Measurements from ENCODE around the gene CHD8.

CHD8 gene

DNA sequence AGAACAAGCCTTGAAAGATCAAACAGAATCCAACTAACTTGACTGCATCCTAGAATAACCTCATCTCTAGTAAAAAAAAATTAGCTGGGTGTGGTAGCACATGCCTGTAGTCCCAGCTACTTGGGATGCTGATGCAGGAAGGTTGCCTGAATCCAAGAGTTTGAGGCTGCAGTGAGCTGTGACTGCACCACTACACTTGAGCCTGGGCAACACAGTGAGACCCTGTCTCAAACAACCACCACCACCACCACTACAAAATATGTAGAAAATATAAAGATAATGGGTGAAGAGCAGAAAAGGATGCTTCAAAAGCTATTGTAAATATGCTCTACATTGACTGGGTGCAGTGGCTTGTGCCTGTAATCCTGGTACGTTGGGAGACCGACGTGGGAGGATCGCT, 99.4 kb downstream of the CHD8 start:
- peaks cover 3% of the 10 kb centered on the region for H3K9me3 Mint-ChIP-seq
- H3K4me1 Mint-ChIP-seq: peaks cover 18% of the 10 kb centered on the region
- H3K27me3 Mint-ChIP-seq: no peaks in the 10 kb centered on the region
- peak overlapping the region; percentile 7 for H3K27ac Mint-ChIP-seq
- no peak overlapping the region for H3K4me3 Mint-ChIP-seq
- H3K36me3 Mint-ChIP-seq: peaks cover 93% of the 10 kb centered on the region
- ATAC-seq: no peak

DNA sequence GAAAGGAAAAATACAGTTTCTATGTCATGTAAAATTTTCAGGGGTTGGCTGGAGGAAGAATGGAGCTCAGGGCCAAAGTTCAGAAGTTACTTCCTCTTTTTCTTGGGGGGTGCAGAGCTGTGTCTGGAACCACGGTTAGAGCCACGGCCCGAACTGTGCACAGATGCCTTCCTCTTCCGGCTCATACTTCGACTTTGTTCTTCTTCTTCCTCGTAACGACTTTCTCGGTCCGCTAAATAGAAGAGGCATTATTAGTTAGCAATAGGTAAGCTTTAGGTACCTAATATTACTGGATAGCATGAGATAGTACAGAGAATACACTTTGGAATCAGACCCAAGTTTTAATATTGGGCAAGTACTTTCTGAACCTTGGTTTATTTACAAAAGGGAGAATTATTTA, 103.3 kb downstream of the CHD8 start:
- ATAC-seq: peak; percentile 91
- H3K4me1 Mint-ChIP-seq: peaks cover 18% of the 10 kb centered on the region
- no peaks in the 10 kb centered on the region for H3K27me3 Mint-ChIP-seq
- H3K36me3 Mint-ChIP-seq: peaks cover 69% of the 10 kb centered on the region
- H3K9me3 Mint-ChIP-seq: peaks cover 3% of the 10 kb centered on the region
- H3K4me3 Mint-ChIP-seq: peak overlapping the region; percentile 1
- peak overlapping the region; percentile 76 for H3K27ac Mint-ChIP-seq

DNA sequence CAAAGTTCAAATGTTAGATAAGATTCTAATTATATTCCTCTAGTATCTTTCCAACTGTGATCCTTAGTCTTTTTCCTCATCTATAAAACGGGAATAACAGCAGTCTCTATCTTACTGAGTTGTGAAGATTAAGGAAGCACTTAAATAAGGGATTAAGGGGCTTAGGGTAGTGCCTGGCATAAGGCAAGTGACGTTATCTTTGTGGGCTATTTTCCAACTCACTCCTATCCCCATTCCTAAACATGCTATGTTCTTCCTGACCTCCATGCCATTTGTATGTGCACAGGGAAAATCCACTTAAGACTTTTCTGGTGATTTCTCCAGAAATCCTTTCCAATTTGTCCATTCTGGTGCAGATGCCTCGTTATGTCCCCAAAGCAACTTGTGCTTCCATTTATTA, 105.4 kb downstream of the CHD8 start:
- no peak overlapping the region for H3K4me3 Mint-ChIP-seq
- H3K27ac Mint-ChIP-seq: no peak overlapping the region
- H3K9me3 Mint-ChIP-seq: peaks cover 3% of the 10 kb centered on the region
- H3K36me3 Mint-ChIP-seq: peaks cover 51% of the 10 kb centered on the region
- peaks cover 18% of the 10 kb centered on the region for H3K4me1 Mint-ChIP-seq
- no peak for ATAC-seq
- H3K27me3 Mint-ChIP-seq: no peaks in the 10 kb centered on the region

DNA sequence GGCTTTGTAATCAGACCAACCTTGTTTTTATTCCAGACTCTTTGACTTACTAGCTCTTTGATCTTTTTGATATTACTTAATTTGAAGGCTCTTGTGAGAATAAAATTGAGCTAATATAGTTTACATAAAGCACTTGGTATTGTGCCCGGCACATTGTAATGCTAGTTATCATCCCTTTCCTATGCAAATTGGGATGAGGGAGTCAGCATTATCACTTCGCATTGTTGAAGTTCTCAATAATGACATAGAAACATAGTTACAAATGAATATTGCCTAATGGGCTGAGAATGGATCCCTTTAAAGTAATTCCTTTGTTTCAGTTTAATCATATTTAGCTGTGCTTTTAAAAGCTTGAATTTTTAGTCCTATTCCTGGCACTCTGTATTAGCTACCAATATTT, 108.7 kb downstream of the CHD8 start:
- no peak overlapping the region for H3K27ac Mint-ChIP-seq
- H3K9me3 Mint-ChIP-seq: no peaks in the 10 kb centered on the region
- H3K4me1 Mint-ChIP-seq: peaks cover 5% of the 10 kb centered on the region
- ATAC-seq: no peak
- peaks cover 18% of the 10 kb centered on the region for H3K36me3 Mint-ChIP-seq
- no peaks in the 10 kb centered on the region for H3K27me3 Mint-ChIP-seq
- H3K4me3 Mint-ChIP-seq: no peak overlapping the region

DNA sequence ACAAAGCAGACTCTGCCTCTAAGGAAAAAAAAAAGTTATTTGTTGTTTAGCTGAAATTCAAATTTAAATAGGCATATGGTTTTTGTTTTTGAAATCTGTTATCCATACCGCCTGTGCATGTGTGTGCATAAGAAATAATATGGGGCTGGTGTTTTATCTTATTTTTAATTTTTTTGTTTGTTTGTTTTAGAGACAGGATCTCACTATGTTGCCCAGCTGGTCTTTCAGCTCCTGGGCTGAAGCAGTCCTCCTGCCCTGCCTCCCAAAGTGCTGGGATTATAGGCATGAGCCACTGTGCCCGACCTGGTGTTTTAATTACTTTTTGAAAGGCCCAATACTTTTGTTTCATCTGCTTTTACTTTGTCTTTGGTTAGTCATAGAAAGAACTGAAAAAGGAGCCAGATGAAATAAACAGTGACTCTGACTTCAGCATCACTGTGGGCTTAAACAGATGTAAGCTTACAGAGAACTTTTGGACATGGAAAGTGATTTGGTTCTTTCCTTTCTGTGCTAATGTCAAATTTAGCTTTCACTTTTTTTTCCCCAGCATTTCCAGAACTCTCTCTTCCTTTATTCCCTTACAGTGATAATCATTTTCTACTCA, 109.3 kb downstream of the CHD8 start:
- no peaks in the 10 kb centered on the region for H3K4me1 Mint-ChIP-seq
- no peak overlapping the region for H3K4me3 Mint-ChIP-seq
- no peaks in the 10 kb centered on the region for H3K27me3 Mint-ChIP-seq
- no peak for ATAC-seq
- peaks cover 12% of the 10 kb centered on the region for H3K36me3 Mint-ChIP-seq
- no peaks in the 10 kb centered on the region for H3K9me3 Mint-ChIP-seq
- no peak overlapping the region for H3K27ac Mint-ChIP-seq

DNA sequence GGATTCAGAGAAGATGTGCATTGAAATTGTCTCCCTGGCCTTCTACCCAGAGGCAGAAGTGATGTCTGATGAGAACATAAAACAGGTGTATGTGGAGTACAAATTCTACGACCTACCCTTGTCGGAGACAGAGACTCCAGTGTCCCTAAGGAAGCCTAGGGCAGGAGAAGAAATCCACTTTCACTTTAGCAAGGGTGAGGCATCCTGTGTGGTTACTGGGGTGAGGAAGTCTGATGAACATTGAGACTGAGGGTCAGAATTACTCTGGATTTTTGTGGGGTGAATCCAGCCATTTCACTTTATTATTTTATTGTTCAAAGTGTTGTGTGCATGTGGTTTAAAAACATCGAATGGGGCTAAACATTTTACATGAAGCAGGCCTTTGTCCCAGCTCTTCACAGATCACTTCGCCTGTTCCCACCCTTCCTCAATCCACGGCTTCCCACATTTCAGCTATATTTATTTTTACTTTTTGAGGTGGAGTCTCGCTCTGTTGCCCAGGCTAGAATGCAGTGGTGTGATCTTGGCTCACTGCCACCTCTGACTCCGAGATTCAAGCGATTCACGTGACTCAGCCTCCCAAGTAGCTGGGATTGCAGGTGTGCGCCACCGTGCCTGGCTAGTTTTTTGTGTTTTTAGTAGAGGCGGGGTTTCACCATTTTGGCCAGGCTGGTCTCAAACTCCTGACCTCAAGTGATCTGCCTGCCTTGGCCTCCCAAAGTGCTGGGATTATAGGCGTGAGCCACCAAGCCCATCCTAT, 112.7 kb downstream of the CHD8 start:
- ATAC-seq: no peak
- Mint-ChIP-seq H3K4me1 (no peaks in the 10 kb centered on the region), H3K27me3 (no peaks in the 10 kb centered on the region), H3K9me3 (no peaks in the 10 kb centered on the region), H3K27ac (no peak overlapping the region), H3K36me3 (no peaks in the 10 kb centered on the region), H3K4me3 (no peak overlapping the region)

All from stimulated activated memory B cell treated with anti-CD40 and anti-IgM and Interleukin-4, amounts not matched to agents 10 μg/mL and 1 μg/mL and 100 μg/mL, for 72 hours (primary cell).